Measurements from ENCODE around the gene PEG3. TPM values are rescaled to one million over a fixed set of nuclear protein-coding genes. Genes with fewer than 3 reads are reported as not detected.
"Not testable (repeated sequence)": the region's sequence is repeated elsewhere in the genome, so short reads cannot be mapped to it uniquely, and the experiment has no call there.

Gene PEG3
- total RNA-seq, 6 donors from 2014 or later: 2.6 to 13.1 (median 3.8) TPM

- Histone ChIP-seq H3K9me3 (peaks cover 0 to 10% (median 2%) of the 10 kb centered on the region in 4 donors), H3K27ac (no peak overlapping the region), H3K4me3 (no peak overlapping the region), H3K27me3 (no peaks in the 10 kb centered on the region), H3K4me1 (no peaks in the 10 kb centered on the region), H3K36me3 (no peaks in the 10 kb centered on the region)
- ATAC-seq (ENCODE audit: low FRiP score in 2 of 2) (no peak), DNase-seq (no peak)
- TF ChIP-seq POLR2AphosphoS5 (IDR thresholded peaks at IDR 0.05) (no peak), EP300 (IDR thresholded peaks at IDR 0.05) (no peak), POLR2A (IDR thresholded peaks at IDR 0.05) (no peak)
- TF ChIP-seq, protein P1, sequence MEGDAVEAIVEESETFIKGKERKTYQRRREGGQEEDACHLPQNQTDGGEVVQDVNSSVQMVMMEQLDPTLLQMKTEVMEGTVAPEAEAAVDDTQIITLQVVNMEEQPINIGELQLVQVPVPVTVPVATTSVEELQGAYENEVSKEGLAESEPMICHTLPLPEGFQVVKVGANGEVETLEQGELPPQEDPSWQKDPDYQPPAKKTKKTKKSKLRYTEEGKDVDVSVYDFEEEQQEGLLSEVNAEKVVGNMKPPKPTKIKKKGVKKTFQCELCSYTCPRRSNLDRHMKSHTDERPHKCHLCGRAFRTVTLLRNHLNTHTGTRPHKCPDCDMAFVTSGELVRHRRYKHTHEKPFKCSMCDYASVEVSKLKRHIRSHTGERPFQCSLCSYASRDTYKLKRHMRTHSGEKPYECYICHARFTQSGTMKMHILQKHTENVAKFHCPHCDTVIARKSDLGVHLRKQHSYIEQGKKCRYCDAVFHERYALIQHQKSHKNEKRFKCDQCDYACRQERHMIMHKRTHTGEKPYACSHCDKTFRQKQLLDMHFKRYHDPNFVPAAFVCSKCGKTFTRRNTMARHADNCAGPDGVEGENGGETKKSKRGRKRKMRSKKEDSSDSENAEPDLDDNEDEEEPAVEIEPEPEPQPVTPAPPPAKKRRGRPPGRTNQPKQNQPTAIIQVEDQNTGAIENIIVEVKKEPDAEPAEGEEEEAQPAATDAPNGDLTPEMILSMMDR (IDR thresholded peaks at IDR 0.05): no peak
- 43 to 65% methylated on average over 3 of the region's 3 CpGs for WGBS, 2 donors
Observed at GRCh38 chr19:56856822-56857221, 16.3 kb upstream of the PEG3 start.

DNA sequence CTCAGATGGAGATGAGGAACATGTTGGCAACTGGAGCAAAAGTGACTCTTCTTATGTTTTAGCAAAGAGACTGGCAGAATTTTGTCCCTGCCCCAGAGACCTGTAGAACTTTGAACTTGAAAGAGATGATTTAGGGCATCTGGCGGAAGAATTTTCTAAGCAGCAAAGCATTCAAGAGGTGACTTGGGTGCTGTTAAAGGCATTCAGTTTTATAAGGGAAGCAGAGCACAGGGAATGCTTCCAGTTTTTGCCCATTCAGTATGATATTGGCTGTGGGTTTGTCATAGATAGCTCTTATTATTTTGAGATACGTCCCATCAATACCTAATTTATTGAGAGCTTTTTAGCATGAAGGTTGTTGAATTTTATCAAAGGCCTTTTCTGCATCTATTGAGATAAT lies 11.8 kb upstream of the PEG3 start:
- not testable (repeated sequence) for H3K4me1 ChIP-seq; DNase-seq; ATAC-seq (ENCODE audit: low FRiP score in 2 of 2); H3K4me3 ChIP-seq; H3K27me3 ChIP-seq; H3K27ac ChIP-seq; H3K36me3 ChIP-seq
- WGBS, 2 donors: 90 to 93% methylated on average over 2 of the region's 2 CpGs
- peaks cover 0 to 10% (median 2%) of the 10 kb centered on the region in 4 donors for H3K9me3 ChIP-seq

DNA sequence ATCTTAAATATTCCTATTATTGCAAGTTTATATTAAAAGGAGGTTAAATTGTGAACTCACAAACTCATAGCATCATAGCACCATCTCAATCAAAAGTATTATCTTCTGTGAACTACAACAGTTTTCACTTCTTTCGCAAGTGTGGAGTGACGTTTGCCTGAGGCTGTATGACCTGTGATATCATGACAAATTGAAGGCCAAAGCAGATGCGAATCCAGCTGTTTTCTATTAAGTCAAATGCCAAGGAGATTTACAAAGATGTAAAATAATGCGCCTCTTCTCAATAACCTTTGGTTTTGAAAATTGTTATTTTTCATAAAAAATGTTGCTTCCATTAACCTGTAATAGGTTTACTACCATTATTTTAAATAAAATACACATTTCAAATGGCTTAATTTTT lies 7.6 kb upstream of the PEG3 start:
- Histone ChIP-seq H3K27ac (no peak overlapping the region), H3K9me3 (peaks cover 0 to 3% (median 0%) of the 10 kb centered on the region in 4 donors), H3K4me1 (no peaks in the 10 kb centered on the region), H3K4me3 (no peak overlapping the region), H3K27me3 (no peaks in the 10 kb centered on the region), H3K36me3 (no peaks in the 10 kb centered on the region)
- WGBS, 2 donors: 60 to 73% methylated on average over 4 of the region's 4 CpGs
- no peak for DNase-seq
- no peak for ATAC-seq (ENCODE audit: low FRiP score in 2 of 2)
- TF ChIP-seq POLR2AphosphoS5 (IDR thresholded peaks at IDR 0.05) (no peak), POLR2A (IDR thresholded peaks at IDR 0.05) (no peak), EP300 (IDR thresholded peaks at IDR 0.05) (no peak)
- TF ChIP-seq, protein P1 (IDR thresholded peaks at IDR 0.05): no peak

GRCh38 chr19:56842412-56842811 lies 1.9 kb upstream of the PEG3 start:
- Histone ChIP-seq H3K4me1 (peaks cover 0 to 4% (median 2%) of the 10 kb centered on the region in 4 donors), H3K4me3 (no peak overlapping the region), H3K36me3 (no peaks in the 10 kb centered on the region), H3K9me3 (peaks cover 0 to 27% (median 14%) of the 10 kb centered on the region in 4 donors), H3K27me3 (no peaks in the 10 kb centered on the region), H3K27ac (no peak overlapping the region)
- ATAC-seq (ENCODE audit: low FRiP score in 2 of 2) (no peak), DNase-seq (no peak)
- 50 to 95% methylated on average over 1 of the region's 1 CpG for WGBS, 2 donors
- TF ChIP-seq POLR2AphosphoS5 (IDR thresholded peaks at IDR 0.05): no peak
- no peak for TF ChIP-seq EP300 (IDR thresholded peaks at IDR 0.05)
- TF ChIP-seq, protein P1 (IDR thresholded peaks at IDR 0.05): no peak
- TF ChIP-seq POLR2A (IDR thresholded peaks at IDR 0.05): no peak

DNA sequence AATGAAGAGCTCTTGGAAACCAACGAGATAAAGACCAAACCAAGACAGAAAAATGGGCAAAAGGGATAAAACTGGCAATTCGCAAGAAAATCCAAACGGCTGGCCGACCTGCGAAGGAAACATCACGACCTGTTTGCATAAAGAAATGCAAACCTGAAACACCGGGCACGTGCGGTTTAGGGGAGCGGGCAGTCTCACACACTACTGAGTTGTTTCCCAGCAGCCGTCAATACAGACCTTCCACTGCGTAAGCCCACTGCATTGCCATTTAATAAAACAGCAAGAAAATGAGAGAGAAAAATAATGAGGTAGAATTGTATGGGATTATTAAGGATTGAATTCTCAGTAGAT lies 642 bp upstream of the PEG3 start:
- TF ChIP-seq EP300 (IDR thresholded peaks at IDR 0.05) (no peak), POLR2AphosphoS5 (IDR thresholded peaks at IDR 0.05) (no peak), POLR2A (IDR thresholded peaks at IDR 0.05) (no peak)
- TF ChIP-seq, protein P1 (IDR thresholded peaks at IDR 0.05): no peak
- Histone ChIP-seq H3K36me3 (no peaks in the 10 kb centered on the region), H3K4me1 (peaks cover 0 to 9% (median 2%) of the 10 kb centered on the region in 4 donors), H3K9me3 (peaks cover 0 to 32% (median 14%) of the 10 kb centered on the region in 4 donors), H3K27me3 (no peaks in the 10 kb centered on the region), H3K4me3 (no peak overlapping the region), H3K27ac (no peak overlapping the region)
- DNase-seq (no peak), ATAC-seq (ENCODE audit: low FRiP score in 2 of 2) (no peak)
- 50 to 56% methylated on average over 12 of the region's 12 CpGs for WGBS, 2 donors
